T1000 (cell line): ENCODE results near the gene PRPF19.
"Not testable (repeated sequence)": the region's sequence is repeated elsewhere in the genome, so short reads cannot be mapped to it uniquely, and the experiment has no call there.

Experiments used
- DNase-seq: peaks from one replicate; lab custom pipeline; 2025; ENCODE audit warnings: mixed read lengths; lab: John Stamatoyannopoulos, UW

PRPF19 gene

DNA sequence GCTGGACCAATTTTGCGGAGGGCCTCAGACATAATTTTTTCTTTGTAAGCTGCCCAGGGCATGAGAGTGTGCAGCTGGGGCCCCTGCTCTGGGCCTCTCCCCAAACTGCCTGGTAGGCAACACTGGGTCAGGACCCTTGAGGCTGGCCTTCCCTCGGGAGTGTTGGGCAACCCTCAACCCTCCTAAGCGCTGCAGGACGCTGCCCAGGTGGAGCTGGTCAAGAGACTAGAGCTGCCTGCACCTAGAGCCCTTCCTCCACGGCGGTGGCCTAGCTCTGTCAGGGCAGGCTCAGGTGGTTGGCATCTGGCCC is 17.4 kb upstream of the PRPF19 start:
- DNase-seq = no peak

DNA sequence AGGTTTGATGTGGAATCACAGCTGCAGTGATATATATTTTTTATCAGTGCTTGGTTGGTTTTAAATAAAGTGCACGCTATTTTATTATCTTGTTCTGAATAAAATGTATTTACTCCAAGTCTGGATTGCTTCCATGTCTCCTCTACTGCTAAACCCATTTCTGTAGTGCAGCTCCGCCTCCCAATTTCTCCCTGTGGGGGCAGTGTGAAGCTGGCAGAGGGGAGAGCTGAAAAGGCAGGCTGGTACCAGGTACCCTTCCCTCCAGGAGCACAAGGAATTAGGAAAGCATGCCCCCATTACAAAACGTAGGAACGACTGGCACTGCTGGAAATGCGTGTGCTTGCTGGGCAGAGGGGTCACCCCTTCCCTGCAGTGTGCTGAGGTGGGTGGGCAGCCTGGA is 16.9 kb upstream of the PRPF19 start:
- DNase-seq = no peak

- no peak for DNase-seq
These were observed 16.5 kb upstream of the PRPF19 start for GRCh38 chr11:60922906-60923305.

GRCh38 chr11:60921777-60922335 is 15.5 kb upstream of the PRPF19 start:
- no peak for DNase-seq

DNA sequence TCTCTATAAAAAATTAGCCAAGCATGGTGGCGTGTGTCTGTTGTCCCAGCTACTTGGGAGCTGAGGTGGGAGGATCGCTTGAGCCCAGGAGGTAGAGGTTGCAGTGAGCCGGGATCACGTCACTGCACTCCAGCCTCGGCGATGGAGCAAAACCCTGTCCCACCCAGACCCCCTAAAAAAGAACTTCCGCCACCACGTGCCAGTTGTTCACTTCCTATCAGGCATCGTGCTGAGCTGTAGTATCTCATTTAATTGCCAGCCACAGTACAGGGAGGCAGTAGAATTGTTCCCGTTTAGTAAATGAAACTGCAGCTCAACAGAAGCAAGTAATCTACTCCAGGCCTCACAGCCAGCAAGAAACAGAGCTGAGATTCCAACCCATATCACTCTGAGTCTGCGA is 14.9 kb upstream of the PRPF19 start:
- DNase-seq = no peak

GRCh38 chr11:60919956-60920355 is 13.6 kb upstream of the PRPF19 start:
- DNase-seq = no peak

GRCh38 chr11:60919320-60919719 is 12.9 kb upstream of the PRPF19 start:
- no peak for DNase-seq

DNA sequence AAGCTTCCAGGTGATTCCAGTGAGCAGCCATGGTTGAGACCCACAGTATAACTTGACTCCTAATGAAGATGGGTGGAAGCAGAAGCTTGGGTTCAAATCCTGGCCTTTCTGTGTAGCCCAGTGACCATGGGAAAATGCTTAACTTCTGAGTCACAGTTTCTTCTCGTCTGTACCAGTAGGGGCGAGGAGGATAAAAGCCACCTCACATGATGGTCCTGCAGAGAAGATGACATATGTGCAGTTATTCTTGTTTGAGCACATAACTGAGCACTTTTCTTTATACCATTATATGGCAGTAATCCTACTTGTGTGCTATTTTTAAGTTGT is 12.5 kb upstream of the PRPF19 start:
- DNase-seq = no peak

DNA sequence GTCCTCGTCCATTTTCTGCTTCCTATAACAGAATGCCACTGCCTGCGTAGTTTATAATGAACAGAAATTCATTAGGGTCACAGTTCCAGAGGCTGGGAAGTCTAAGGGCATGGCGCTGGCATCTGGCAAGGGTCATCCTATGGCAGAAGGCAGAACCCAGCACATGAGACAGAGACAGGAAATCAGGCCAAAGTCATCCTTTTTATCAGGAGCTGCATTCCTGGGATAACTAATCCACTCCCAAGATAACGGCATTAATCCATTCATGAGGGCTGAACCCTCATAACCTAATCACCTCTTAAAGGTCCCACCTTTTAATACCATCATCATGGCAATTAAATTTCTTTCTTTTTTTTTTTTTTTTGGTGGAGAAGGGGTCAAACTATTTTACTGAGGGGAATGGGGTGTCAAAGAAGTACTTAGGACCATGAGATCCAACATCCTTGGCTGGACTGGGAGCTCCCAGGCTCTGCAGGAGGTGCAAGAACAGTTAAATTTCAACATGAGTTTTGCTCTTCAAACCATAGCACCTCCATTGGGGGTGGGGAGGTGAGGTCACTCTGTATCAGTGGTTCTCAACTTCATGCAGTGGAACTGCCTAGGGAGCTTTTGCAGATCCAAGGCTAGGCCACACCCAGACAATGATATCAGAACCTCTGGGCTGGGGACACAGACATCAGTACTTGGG is 12.0 kb upstream of the PRPF19 start:
- no peak for DNase-seq

DNA sequence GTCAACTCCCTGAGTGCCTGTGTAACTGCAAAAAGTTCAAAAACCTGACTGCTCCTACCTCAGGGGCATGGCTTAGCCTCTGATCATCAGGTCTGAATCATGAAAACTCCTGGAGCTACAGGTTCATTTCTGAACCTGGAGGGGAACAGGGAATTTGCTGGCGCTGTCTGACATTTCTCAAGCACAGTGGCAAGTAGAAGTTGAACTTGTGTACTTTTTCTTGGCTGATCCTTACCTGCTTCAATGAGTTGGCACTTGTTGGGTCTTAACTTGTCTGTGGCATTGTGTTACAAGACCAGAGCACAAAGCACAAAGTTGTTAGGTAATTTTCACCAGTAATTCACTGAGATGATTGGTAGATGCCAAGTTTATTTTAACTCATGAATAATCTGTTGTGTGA is 10.9 kb upstream of the PRPF19 start:
- DNase-seq = no peak

DNA sequence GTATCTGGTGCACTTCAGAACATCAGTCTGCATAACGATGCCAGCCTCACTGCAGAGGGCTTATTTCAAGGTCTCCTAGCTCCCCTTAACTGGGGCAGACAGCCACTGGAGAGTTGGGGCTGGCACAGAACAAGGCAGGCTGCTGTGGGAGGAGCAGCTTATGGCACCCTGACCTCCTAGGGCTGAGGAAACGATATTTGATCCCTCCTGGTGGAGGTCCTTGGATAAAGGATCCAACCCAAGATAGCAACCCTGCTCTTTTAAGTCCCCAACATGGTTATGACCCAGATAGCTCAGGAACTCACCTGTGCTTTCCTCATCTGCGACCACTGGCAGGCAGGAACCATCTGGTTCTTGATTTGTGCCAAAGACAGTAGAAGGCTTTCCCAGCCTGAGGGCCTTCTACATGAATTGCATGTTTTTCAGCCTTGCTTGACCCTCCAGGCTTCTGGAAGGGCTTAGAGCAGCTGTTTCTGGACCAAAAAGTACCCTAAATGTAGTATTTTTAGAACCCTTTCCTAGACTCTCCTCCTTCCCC is 10.4 kb upstream of the PRPF19 start:
- DNase-seq = no peak

GRCh38 chr11:60915248-60915914 is 9.0 kb upstream of the PRPF19 start:
- DNase-seq = peak; percentile 35

DNA sequence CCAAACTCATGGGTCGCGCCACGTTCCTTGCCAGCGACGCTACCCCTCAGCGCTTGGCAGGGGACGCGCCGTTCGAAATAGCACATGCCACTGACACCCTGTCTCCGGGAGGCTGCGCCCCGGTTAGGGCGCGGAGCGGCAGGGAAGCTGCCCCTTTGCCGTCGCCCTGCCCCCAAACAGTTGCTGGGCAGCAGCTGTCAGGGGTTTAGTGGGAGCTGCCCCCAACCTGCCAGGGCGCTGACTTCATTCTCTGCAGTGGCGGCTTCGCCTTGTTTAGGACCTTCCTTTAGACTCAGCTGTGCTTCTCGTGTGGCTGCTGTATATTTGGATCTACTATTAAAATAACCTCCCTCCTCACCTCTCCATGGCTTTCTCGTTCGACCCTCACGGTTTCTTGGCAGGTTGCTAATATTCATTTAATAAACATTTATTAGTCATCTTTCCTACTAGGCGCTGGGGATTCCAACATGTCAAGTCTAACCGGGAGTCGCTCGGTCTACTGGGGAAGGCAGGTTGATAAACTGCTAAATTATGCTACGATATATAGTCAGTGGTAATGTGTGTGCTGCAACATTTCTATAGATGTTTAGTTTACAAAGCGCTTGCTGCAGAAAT is 8.4 kb upstream of the PRPF19 start:
- DNase-seq = no peak

GRCh38 chr11:60913793-60914632 is 7.6 kb upstream of the PRPF19 start, which contains the start of gene TMEM109:
Gene TMEM109 (plus strand): TSS chr11:60914158. CDS start chr11:60919694, 5,536 bp downstream.
- peak; percentile 74 for DNase-seq

DNA sequence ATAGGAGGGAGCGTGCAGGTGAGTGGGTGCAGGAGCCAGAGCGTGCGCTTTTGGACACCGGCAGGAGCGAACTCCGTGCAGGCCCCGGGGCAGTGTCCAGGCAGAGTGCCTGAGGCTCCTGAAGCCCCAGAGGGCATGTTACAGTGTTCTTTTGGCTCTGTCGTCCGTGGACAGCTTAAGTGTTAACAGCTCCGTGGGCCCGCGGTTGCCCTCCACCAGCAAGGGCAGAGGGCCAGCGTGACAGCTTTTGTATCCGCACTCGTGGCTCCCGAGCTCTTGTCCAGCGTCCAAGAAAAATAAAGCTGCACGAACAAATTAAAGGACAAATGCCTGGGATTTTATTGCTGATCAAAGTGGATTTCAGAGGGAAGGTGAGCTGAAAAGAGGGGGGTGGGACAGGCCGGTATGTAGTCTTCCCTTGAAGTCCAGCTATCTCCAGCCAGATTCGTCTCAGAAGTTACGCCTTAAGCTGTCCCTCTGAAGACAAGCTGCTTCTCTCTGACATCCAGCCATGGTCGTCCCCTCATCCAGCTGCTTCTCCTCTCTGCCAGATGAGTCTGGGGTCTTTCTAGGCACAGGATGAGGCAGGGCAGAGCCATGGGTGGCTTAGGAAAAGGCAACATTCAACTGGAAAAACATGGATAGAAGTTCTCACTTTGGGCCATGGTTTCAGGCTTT is 6.6 kb upstream of the PRPF19 start:
- no peak for DNase-seq

DNA sequence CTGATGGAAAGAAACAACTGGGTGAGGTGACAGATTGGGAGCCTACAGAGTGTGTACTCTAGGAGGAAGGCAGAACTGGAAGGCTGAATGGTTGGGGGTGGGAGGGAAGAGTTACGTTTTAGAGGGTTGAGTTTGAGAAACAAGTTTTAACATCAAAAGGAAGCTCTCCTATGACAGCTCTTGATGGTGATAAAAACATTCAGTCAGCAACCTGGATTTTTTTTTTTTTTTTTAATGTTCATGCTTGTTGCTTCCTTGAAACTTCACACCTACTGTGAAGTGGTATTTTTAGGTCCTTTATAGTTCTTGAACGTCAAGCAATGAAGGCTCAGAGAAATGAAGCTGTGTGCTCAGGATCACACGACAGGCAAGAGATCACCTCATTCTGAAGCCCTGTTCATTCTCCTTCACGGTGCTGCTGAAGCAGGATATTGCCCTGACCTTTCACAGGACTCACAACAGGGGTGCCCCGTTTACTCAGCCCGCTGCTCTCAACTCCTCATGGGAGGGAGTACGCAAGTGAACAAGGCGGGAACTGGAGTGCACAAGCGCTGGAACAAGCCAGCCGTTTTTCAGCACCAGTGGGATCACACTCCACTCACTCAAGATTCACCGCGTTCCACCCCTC is 6.0 kb upstream of the PRPF19 start:
- no peak for DNase-seq

DNA sequence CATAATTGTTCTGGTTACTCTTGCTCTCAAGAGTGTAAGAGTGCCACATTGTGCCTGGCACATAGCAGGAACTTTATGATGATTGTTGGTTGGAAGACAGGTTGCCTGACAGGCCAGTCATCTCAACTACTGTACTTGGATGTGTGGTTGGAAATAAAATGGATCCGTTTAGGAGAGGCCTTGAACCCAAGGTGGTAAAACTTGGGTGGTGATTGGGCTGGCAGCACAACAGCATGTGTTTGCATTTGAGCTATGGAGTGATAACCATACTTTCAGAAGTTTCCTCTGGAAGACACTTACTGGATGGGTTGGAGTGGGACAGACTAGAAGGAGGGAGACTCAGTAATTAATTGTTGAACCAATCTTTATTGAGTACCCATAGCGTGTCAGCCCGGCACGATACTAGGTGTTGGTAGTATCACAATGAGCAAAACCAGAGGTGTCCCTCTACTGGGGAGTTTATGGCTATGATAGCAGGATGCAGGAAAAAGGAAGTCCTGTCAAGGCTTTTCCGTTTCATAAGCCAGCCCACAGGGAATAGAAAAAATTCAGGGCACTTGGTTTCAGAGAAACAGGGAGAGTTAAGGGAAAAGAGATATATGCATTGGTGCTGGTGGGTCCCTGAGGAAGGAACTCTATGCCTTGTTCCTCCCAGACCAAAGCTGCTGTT is 4.5 kb upstream of the PRPF19 start:
- no peak for DNase-seq

DNA sequence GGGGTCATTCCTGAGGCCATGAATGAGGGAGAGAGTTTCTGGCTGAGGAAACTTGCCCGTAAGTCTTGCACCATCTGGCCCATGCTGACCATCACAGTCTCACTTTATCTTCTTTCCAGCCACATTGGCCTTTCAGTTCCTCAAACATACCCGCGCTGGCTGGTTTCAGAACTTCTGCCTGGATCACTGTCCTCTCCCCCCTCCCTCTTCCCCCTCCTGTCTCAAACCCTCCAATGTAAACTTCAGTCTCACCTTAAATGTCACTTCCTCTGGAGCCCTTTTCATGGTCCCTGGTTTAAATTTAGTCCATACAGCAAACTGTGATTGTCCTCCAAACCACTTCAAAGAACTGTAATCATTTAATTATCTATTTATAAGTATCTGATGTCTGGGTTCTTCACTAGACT is 3.9 kb upstream of the PRPF19 start:
- no peak for DNase-seq

DNA sequence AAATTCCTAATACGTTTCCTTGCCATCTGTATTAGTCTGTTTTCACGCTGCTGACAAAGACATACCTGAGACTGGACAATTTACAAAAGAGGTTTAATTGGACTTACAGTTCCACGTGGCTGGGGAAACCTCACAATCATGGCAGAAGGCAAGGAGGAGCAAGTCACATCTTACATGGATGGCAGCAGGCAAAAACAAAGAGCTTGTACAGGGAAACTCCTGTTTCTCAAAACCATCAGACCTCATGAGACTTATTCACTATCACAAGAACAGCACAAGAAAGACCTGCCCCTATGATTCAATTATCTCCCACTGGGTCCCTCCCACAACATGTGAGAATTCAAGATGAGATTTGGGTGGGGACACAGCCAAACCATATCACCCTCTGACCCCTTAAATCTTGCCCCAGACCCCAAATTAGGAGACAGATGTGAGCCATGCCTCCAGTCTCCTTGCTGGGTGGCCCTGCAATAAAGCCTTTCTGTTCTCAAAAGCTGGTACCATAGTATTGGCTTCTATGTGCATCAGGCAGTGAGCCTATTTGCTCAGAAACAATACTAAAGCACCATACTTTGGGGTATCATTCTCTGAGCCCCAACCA is 3.4 kb upstream of the PRPF19 start:
- not testable (repeated sequence) for DNase-seq

DNA sequence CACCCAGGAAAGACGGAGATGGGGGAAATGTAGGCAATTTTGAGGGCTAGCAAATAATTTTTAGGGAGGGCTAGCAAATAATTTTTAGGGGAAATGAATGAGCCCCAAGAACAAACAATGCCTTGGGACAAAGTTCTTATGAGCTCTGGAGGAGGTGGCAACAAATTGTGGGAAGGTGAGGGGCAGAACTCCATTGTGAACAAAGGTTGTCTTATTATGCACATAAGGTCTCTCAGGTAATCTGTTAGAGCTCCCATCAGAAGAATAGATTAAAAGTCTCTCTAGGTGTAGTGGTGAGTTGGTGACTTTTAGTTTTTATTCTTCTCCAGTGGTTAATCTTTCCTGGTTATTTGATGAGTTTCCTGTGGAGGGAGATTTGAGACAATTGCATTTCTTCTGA is 2.4 kb upstream of the PRPF19 start:
- no peak for DNase-seq
